ENCODE data around the gene ADRA2A. TPM values are rescaled to one million over a fixed set of nuclear protein-coding genes. Genes with fewer than 3 reads are reported as not detected.

ADRA2A gene
- total and polyA plus RNA-seq, 10 of the 15 experiments (the other 5 are each of a cell fraction or from before 2014, with no cell fraction given): 0.08 TPM; not detected in 9

GRCh38 chr10:111101796-111102195, 25.0 kb downstream of the ADRA2A start:
- ChIA-PET POLR2A (no interaction called here), SMC1A (ENCODE audit: uncharacterized antibody, unreplicated experiment) (interaction anchor here (1.1 kb wide), 1 partner anchor 9 kb away, joined by 3 read pairs; no protein-coding TSS in a partner anchor), CTCF (interaction anchor here (0.6 kb wide), 1 partner anchor 278 kb away, joined by 4 read pairs; no protein-coding TSS in a partner anchor), RAD21 (ENCODE audit: unreplicated experiment) (no interaction called here)
- no peak for DNase-seq (ENCODE audit: low read depth, low spot score)
- in situ Hi-C loops (cut with MboI) (no loop called here), intact Hi-C loops (cut with micrococcal nuclease; ENCODE audit: unreplicated experiment) (no loop called here)
- Histone ChIP-seq H3K27ac (ENCODE audit: control insufficient read depth, insufficient read depth) (no peak overlapping the region), H3K9ac (ENCODE audit: control insufficient read depth, insufficient read depth, low read length) (no peak overlapping the region), H3K36me3 (ENCODE audit: control insufficient read depth in 2 of 2, insufficient read depth in 2 of 2, low read length in 1 of 2) (no peaks in the 10 kb centered on the region), H3K27me3 (replicated peaks in 1 of 2; ENCODE audit: control insufficient read depth in 2 of 2, insufficient read depth in 2 of 2, low read length in 1 of 2) (peaks cover 0 to 1% of the 10 kb centered on the region in 2 experiments; a peak in 1 of 4 replicates), H3K4me2 (ENCODE audit: control insufficient read depth, insufficient read depth) (no peak overlapping the region), H3K4me3 (no peak overlapping the region), H2AFZ (ENCODE audit: control insufficient read depth, low read depth, low read length) (no peak overlapping the region), H3K9me3 (replicated peaks; ENCODE audit: control insufficient read depth, insufficient read depth, low read length) (no peaks in the 10 kb centered on the region), H4K20me1 (ENCODE audit: control insufficient read depth, insufficient read depth) (no peaks in the 10 kb centered on the region), H3K79me2 (ENCODE audit: control insufficient read depth, insufficient read depth, low read length) (no peaks in the 10 kb centered on the region), H3K4me1 (ENCODE audit: control insufficient read depth, insufficient read depth, low read length) (no peaks in the 10 kb centered on the region)
- TF ChIP-seq SIN3A (IDR thresholded peaks at IDR 0.05; ENCODE audit: low read depth, low read length) (no peak), POLR2AphosphoS5 (IDR thresholded peaks at IDR 0.05; ENCODE audit: low read length) (no peak), ESRRA (IDR thresholded peaks at IDR 0.05; ENCODE audit: low read length) (no peak)
- no TSS peak for BruUV-seq (replicated peaks)
- ATAC-seq: no peak
- WGBS (ENCODE audit: insufficient coverage, insufficient replicate concordance, low lambda C conversion rate, missing lambda C conversion rate): 48% methylated on average over 4 of the region's 4 CpGs
- FAIRE-seq: no peak

GRCh38 chr10:111102359-111102837, 25.6 kb downstream of the ADRA2A start:
- Histone ChIP-seq H3K27me3 (replicated peaks in 1 of 2; ENCODE audit: control insufficient read depth in 2 of 2, insufficient read depth in 2 of 2, low read length in 1 of 2) (peaks cover 0 to 1% of the 10 kb centered on the region in 2 experiments; a peak in 1 of 4 replicates), H3K4me1 (ENCODE audit: control insufficient read depth, insufficient read depth, low read length) (no peaks in the 10 kb centered on the region), H3K79me2 (ENCODE audit: control insufficient read depth, insufficient read depth, low read length) (no peaks in the 10 kb centered on the region), H3K36me3 (ENCODE audit: control insufficient read depth in 2 of 2, insufficient read depth in 2 of 2, low read length in 1 of 2) (no peaks in the 10 kb centered on the region), H3K4me3 (no peak overlapping the region), H3K4me2 (ENCODE audit: control insufficient read depth, insufficient read depth) (no peak overlapping the region), H2AFZ (ENCODE audit: control insufficient read depth, low read depth, low read length) (no peak overlapping the region), H3K9me3 (replicated peaks; ENCODE audit: control insufficient read depth, insufficient read depth, low read length) (no peaks in the 10 kb centered on the region), H3K9ac (ENCODE audit: control insufficient read depth, insufficient read depth, low read length) (no peak overlapping the region), H3K27ac (ENCODE audit: control insufficient read depth, insufficient read depth) (no peak overlapping the region), H4K20me1 (ENCODE audit: control insufficient read depth, insufficient read depth) (no peaks in the 10 kb centered on the region)
- DNase-seq (ENCODE audit: low read depth, low spot score) (no peak), FAIRE-seq (no peak), ATAC-seq (no peak)
- 34% methylated on average over 4 of the region's 4 CpGs for WGBS (ENCODE audit: insufficient coverage, insufficient replicate concordance, low lambda C conversion rate, missing lambda C conversion rate)
- ChIA-PET RAD21 (ENCODE audit: unreplicated experiment) (no interaction called here), SMC1A (ENCODE audit: uncharacterized antibody, unreplicated experiment) (interaction anchor here (1.1 kb wide), 1 partner anchor 9 kb away, joined by 3 read pairs; no protein-coding TSS in a partner anchor), POLR2A (no interaction called here), CTCF (no interaction called here)
- in situ Hi-C loops (cut with MboI) (no loop called here), intact Hi-C loops (cut with micrococcal nuclease; ENCODE audit: unreplicated experiment) (no loop called here)
- no TSS peak for BruUV-seq (replicated peaks)
- TF ChIP-seq STAT3 (IDR thresholded peaks at IDR 0.05; ENCODE audit: low read depth, low read length) (no peak), CHD1 (IDR thresholded peaks at IDR 0.05; ENCODE audit: low read depth, low read length) (no peak)

All from GM12878 (cell line).